Neutrophil (primary cell): Measurements from ENCODE around the gene TMEM204.

Experiments used
- H3K27ac ChIP-seq: fragments of 200-600 bp; sonication (generic); 2 replicates; pipeline ENCODE4 v1.5.1; 2016; ENCODE audit warnings: mild to moderate bottlenecking, moderate library complexity
- H3K27me3 ChIP-seq: fragments of 200-600 bp; sonication (generic); 2 replicates; pipeline ENCODE4 v1.6.0; 2016; ENCODE audit warnings: mild to moderate bottlenecking
- H3K36me3 ChIP-seq: fragments of 200-600 bp; sonication (generic); 2 replicates; pipeline ENCODE4 v1.5.1; 2017
- H3K4me1 ChIP-seq, 2 experiments: fragments of 200-600 bp in 1 of 2; sonication (generic) in 1 of 2; 1 replicate in 1 of 2; 2 replicates in 1 of 2; pipeline versions ENCODE4 v1.5.1 to v1.6.1; 2013 to 2016; ENCODE audit warnings: low read depth in 1 of 2, low read length in 1 of 2, mild to moderate bottlenecking in 1 of 2, moderate library complexity in 1 of 2; ENCODE audit not compliant: control insufficient read depth in 1 of 2, insufficient read depth in 1 of 2
- H3K4me3 ChIP-seq, 2 experiments: fragments of 200-600 bp in 1 of 2; sonication (generic) in 1 of 2; 1 replicate in 1 of 2; 2 replicates in 1 of 2; pipeline ENCODE4 v1.5.1; 2013 to 2016; ENCODE audit warnings: low read depth in 1 of 2, low read length in 1 of 2, mild to moderate bottlenecking in 1 of 2, moderate library complexity in 1 of 2
- H3K9me3 ChIP-seq: fragments of 200-600 bp; sonication (generic); 2 replicates; pipeline ENCODE4 v1.5.1; 2016
- TF ChIP-seq, protein P1 (sequence below): fragments of 200-600 bp; sonication (generic); IDR thresholded peaks from 2 replicates; pipeline ENCODE4 v1.5.1; 2016; ENCODE audit warnings: antibody characterized with exemption

Gene TMEM204

GRCh38 chr16:1601031-1601430, 67.6 kb downstream of the TMEM204 start:
- no peaks in the 10 kb centered on the region for H3K36me3 ChIP-seq
- TF ChIP-seq, protein P1, sequence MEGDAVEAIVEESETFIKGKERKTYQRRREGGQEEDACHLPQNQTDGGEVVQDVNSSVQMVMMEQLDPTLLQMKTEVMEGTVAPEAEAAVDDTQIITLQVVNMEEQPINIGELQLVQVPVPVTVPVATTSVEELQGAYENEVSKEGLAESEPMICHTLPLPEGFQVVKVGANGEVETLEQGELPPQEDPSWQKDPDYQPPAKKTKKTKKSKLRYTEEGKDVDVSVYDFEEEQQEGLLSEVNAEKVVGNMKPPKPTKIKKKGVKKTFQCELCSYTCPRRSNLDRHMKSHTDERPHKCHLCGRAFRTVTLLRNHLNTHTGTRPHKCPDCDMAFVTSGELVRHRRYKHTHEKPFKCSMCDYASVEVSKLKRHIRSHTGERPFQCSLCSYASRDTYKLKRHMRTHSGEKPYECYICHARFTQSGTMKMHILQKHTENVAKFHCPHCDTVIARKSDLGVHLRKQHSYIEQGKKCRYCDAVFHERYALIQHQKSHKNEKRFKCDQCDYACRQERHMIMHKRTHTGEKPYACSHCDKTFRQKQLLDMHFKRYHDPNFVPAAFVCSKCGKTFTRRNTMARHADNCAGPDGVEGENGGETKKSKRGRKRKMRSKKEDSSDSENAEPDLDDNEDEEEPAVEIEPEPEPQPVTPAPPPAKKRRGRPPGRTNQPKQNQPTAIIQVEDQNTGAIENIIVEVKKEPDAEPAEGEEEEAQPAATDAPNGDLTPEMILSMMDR, result no peak
- H3K27me3 ChIP-seq, result no peaks in the 10 kb centered on the region
- no peak overlapping the region for H3K4me3 ChIP-seq
- no peaks in the 10 kb centered on the region for H3K4me1 ChIP-seq
- no peak overlapping the region for H3K27ac ChIP-seq
- no peaks in the 10 kb centered on the region for H3K9me3 ChIP-seq

- Histone ChIP-seq H3K27ac (no peak overlapping the region), H3K9me3 (no peaks in the 10 kb centered on the region), H3K36me3 (no peaks in the 10 kb centered on the region), H3K4me1 (no peaks in the 10 kb centered on the region), H3K4me3 (no peak overlapping the region), H3K27me3 (no peaks in the 10 kb centered on the region)
- TF ChIP-seq, protein P1, result no peak
Observed at GRCh38 chr16:1601489-1601888, 68.0 kb downstream of the TMEM204 start.

- H3K36me3 ChIP-seq, result no peaks in the 10 kb centered on the region
Observed at GRCh38 chr16:1602285-1602684, 68.8 kb downstream of the TMEM204 start.

More at GRCh38 chr16:1602285-1602684, 68.8 kb downstream of the TMEM204 start:
- Histone ChIP-seq H3K9me3 (no peaks in the 10 kb centered on the region), H3K4me1 (no peaks in the 10 kb centered on the region), H3K4me3 (no peak overlapping the region), H3K27me3 (no peaks in the 10 kb centered on the region), H3K27ac (no peak overlapping the region)
- TF ChIP-seq, protein P1, result no peak
